Parathyroid adenoma (tissue), 2 donors: ENCODE data around the gene PTPRA.

ENCODE experiments used
- H2AFZ ChIP-seq: fragments of 300-600 bp; sonication (generic); one replicate; pipeline ENCODE4 v1.7.0; 2017; ENCODE audit warnings: antibody characterized with exemption, mild to moderate bottlenecking
- H3K27ac ChIP-seq: fragments of 300-600 bp; sonication (generic); one replicate; pipeline ENCODE4 v1.7.0; 2017
- H3K27me3 ChIP-seq: fragments of 300-600 bp; sonication (generic); one replicate; pipeline ENCODE4 v1.7.0; 2017; ENCODE audit warnings: low read length; ENCODE audit not compliant: control insufficient read depth, insufficient read depth
- H3K36me3 ChIP-seq: fragments of 300-600 bp; sonication (generic); one replicate; pipeline ENCODE4 v1.7.0; 2017; ENCODE audit warnings: low read length; ENCODE audit not compliant: control insufficient read depth, insufficient read depth
- H3K4me1 ChIP-seq: fragments of 300-600 bp; sonication (generic); one replicate; pipeline ENCODE4 v1.7.0; 2017; ENCODE audit warnings: control low read depth
- H3K4me2 ChIP-seq: fragments of 300-600 bp; sonication (generic); one replicate; pipeline ENCODE4 v1.7.0; 2017; ENCODE audit warnings: low read length
- H3K4me3 ChIP-seq: fragments of 300-600 bp; sonication (generic); one replicate; pipeline ENCODE4 v1.7.0; 2017; ENCODE audit warnings: low read depth, low read length
- H3K79me2 ChIP-seq: fragments of 300-600 bp; sonication (generic); one replicate; pipeline ENCODE4 v1.7.0; 2017; ENCODE audit warnings: control low read depth
- H3K9ac ChIP-seq: fragments of 300-600 bp; sonication (generic); one replicate; pipeline ENCODE4 v1.7.0; 2017; ENCODE audit warnings: mild to moderate bottlenecking
- H3K9me3 ChIP-seq: fragments of 300-600 bp; sonication (generic); one replicate; pipeline ENCODE4 v1.7.0; 2017; ENCODE audit warnings: low read length; ENCODE audit not compliant: control insufficient read depth
- TF ChIP-seq, protein P1 (sequence below): fragments of 300-600 bp; sonication (generic); IDR thresholded peaks from one replicate; pipeline ENCODE4 v1.7.0; 2017; ENCODE audit warnings: antibody characterized with exemption, mild to moderate bottlenecking
- donor health status: primary hyperparathyroidism.

Gene PTPRA

DNA sequence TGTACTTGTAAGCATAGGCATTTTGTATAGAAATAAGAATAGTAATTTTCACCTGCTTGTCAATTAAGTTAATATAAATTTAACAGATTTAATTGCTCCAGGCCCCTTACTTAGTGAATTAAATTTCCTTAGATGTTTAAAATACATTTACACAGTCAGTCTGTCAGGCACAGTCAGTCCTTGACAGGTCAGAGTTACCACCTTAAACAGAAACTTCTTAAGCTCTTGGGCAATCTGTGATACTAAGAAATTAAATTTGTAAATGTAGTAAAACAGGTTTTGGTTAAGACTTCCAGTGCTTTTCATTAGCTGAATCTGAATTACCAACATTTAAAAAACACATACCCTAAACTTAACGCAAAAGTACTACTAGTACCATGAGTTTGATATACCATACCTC, 15.9 kb downstream of the PTPRA start:
- peaks cover 7% of the 10 kb centered on the region for H3K79me2 ChIP-seq
- H3K9me3 ChIP-seq = no peaks in the 10 kb centered on the region
- no peak overlapping the region for H2AFZ ChIP-seq
- H3K27ac ChIP-seq = no peak overlapping the region
- H3K36me3 ChIP-seq = no peaks in the 10 kb centered on the region
- H3K4me3 ChIP-seq = no peak overlapping the region
- TF ChIP-seq, protein P1, sequence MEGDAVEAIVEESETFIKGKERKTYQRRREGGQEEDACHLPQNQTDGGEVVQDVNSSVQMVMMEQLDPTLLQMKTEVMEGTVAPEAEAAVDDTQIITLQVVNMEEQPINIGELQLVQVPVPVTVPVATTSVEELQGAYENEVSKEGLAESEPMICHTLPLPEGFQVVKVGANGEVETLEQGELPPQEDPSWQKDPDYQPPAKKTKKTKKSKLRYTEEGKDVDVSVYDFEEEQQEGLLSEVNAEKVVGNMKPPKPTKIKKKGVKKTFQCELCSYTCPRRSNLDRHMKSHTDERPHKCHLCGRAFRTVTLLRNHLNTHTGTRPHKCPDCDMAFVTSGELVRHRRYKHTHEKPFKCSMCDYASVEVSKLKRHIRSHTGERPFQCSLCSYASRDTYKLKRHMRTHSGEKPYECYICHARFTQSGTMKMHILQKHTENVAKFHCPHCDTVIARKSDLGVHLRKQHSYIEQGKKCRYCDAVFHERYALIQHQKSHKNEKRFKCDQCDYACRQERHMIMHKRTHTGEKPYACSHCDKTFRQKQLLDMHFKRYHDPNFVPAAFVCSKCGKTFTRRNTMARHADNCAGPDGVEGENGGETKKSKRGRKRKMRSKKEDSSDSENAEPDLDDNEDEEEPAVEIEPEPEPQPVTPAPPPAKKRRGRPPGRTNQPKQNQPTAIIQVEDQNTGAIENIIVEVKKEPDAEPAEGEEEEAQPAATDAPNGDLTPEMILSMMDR = no peak
- H3K4me2 ChIP-seq = no peak overlapping the region
- peaks cover 16% of the 10 kb centered on the region for H3K4me1 ChIP-seq
- no peak overlapping the region for H3K9ac ChIP-seq
- no peaks in the 10 kb centered on the region for H3K27me3 ChIP-seq

DNA sequence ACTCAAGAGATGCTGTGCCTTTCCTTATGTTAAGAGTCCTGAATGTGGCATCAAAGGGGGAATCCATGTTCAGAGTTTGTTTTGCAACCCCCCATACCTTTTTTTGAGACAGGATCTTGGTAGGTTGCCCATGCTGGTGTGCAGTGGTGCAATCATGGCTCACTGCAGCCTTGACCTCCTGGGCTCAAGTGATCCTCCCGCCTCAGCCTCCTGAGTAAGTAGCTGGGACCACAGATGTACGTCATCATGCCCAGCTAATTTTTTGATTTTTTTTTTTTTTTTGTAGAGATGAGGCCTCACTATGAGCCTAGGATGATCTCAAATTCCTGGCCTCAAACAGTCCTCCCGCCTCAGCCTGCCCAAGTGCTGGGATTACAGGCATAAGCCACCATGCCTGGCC, 16.5 kb downstream of the PTPRA start:
- peaks cover 16% of the 10 kb centered on the region for H3K4me1 ChIP-seq

DNA sequence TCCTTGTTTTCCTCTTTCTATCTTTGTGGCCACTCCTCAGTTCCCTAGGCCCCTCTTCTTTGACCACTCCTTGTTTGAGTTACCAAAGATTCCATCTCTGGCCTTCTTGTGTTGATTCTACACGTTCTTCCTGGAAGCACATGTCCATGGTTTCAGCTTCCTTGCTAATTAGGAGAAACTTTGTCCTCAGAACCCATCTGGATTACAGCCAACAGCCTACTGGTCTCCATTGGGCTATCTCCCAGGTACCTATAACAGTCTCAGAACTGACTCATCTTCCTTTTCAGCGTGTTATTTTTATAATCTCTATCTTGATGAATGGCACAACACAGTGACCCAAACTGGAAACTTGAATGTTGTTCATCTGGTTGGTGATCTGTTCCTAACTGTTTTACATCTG, 17.5 kb downstream of the PTPRA start:
- Histone ChIP-seq H3K4me2 (no peak overlapping the region), H2AFZ (no peak overlapping the region), H3K9ac (no peak overlapping the region), H3K4me1 (peaks cover 16% of the 10 kb centered on the region), H3K27me3 (no peaks in the 10 kb centered on the region), H3K9me3 (no peaks in the 10 kb centered on the region), H3K4me3 (no peak overlapping the region), H3K27ac (no peak overlapping the region), H3K36me3 (no peaks in the 10 kb centered on the region), H3K79me2 (peaks cover 19% of the 10 kb centered on the region)
- TF ChIP-seq, protein P1 = no peak

More for the DNA sequence above, 16.5 kb downstream of the PTPRA start:
- TF ChIP-seq, protein P1 = no peak
- H3K4me3 ChIP-seq = no peak overlapping the region
- no peak overlapping the region for H2AFZ ChIP-seq
- H3K27me3 ChIP-seq = no peaks in the 10 kb centered on the region
- H3K9me3 ChIP-seq = no peaks in the 10 kb centered on the region
- H3K36me3 ChIP-seq = no peaks in the 10 kb centered on the region
- no peak overlapping the region for H3K27ac ChIP-seq
- peaks cover 12% of the 10 kb centered on the region for H3K79me2 ChIP-seq
- no peak overlapping the region for H3K4me2 ChIP-seq
- no peak overlapping the region for H3K9ac ChIP-seq

DNA sequence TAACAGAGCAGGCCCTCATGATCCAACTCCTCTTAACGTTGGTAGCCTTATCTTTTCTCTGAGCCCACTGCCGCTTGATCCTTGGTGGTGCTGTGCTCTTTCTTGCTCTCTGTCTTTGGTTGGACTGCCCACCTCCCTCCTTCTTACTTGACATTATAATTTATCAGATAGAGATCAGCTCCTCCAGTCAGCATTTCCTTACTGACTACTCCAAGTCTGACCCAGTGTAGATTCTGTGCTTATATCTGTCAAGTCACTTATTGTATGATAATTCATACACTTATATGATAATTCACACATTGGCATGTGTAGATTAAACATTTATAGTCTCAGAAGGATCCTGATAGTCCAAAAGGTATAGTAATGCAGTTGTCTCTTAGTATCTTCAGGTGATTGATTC, 18.1 kb downstream of the PTPRA start:
- TF ChIP-seq, protein P1 = no peak
- Histone ChIP-seq H3K36me3 (no peaks in the 10 kb centered on the region), H3K9me3 (no peaks in the 10 kb centered on the region), H3K4me1 (peaks cover 16% of the 10 kb centered on the region), H3K4me2 (no peak overlapping the region), H3K27ac (no peak overlapping the region), H3K27me3 (no peaks in the 10 kb centered on the region), H3K9ac (no peak overlapping the region), H3K79me2 (peaks cover 22% of the 10 kb centered on the region), H3K4me3 (no peak overlapping the region), H2AFZ (no peak overlapping the region)

DNA sequence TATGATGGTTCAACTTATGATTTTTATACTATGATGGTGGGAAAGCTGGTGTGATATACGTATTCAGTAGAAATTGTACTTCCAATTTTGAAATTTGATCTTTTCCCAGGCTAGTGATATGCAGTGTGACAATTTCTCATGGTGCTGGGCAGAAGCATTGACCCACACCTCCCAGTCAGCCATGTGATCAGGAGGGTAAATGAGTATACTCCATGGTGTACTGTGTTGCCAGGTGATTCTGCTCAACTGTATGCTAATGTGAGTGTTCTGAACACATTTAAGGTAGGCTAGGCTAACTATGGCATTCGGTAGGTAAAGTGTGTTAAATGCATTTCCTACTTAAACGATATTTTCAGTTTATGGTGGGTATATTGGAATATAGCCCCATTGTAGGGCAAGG, 19.1 kb downstream of the PTPRA start:
- H3K27me3 ChIP-seq = no peaks in the 10 kb centered on the region
- TF ChIP-seq, protein P1 = no peak
- H3K4me2 ChIP-seq = no peak overlapping the region
- H3K27ac ChIP-seq = no peak overlapping the region
- no peak overlapping the region for H3K4me3 ChIP-seq
- no peak overlapping the region for H2AFZ ChIP-seq
- peaks cover 29% of the 10 kb centered on the region for H3K79me2 ChIP-seq
- H3K9ac ChIP-seq = no peak overlapping the region
- peaks cover 16% of the 10 kb centered on the region for H3K4me1 ChIP-seq
- H3K36me3 ChIP-seq = no peaks in the 10 kb centered on the region
- no peaks in the 10 kb centered on the region for H3K9me3 ChIP-seq
